ENCODE results near the gene DDX21. TPM values are rescaled to one million over a fixed set of nuclear protein-coding genes. Genes with fewer than 3 reads are reported as not detected.
"Not testable (repeated sequence)": the region's sequence is repeated elsewhere in the genome, so short reads cannot be mapped to it uniquely, and the experiment has no call there.

DDX21 gene
- total RNA-seq, 1 donor from 2014 or later, result 50.7 TPM

GRCh38 chr10:68988530-68989316 lies 32.8 kb downstream of the DDX21 start, which contains the start of gene KIFBP:
KIFBP (plus strand) TSS chr10:68988803; CDS start chr10:68988833, 30 bp downstream.
- DNase-seq, result peak; percentile 99

GRCh38 chr10:68989317-68989990 lies 33.5 kb downstream of the DDX21 start:
- DNase-seq, result no peak

- no peak for DNase-seq
These were observed 36.9 kb downstream of the DDX21 start for GRCh38 chr10:68992636-68993440.

GRCh38 chr10:68997211-68997610 lies 41.2 kb downstream of the DDX21 start:
- DNase-seq, result no peak

GRCh38 chr10:69004821-69005220 lies 48.9 kb downstream of the DDX21 start:
- DNase-seq, result no peak

- DNase-seq, result no peak
These were observed 49.9 kb downstream of the DDX21 start for GRCh38 chr10:69005704-69006485.

GRCh38 chr10:69007260-69007659 lies 51.3 kb downstream of the DDX21 start:
- DNase-seq, result no peak

GRCh38 chr10:69009360-69009759 lies 53.4 kb downstream of the DDX21 start:
- no peak for DNase-seq

- no peak for DNase-seq
These were observed 54.2 kb downstream of the DDX21 start for GRCh38 chr10:69010151-69010640.

- DNase-seq, result not testable (repeated sequence)
These were observed 56.8 kb downstream of the DDX21 start for GRCh38 chr10:69012778-69013177.

GRCh38 chr10:69014171-69014570 lies 58.2 kb downstream of the DDX21 start:
- DNase-seq, result no peak

GRCh38 chr10:69018613-69019012 lies 62.6 kb downstream of the DDX21 start:
- no peak for DNase-seq

GRCh38 chr10:69022611-69023010 lies 66.6 kb downstream of the DDX21 start:
- DNase-seq, result no peak

- DNase-seq, result no peak
These were observed 69.5 kb downstream of the DDX21 start for GRCh38 chr10:69025370-69025896.

- no peak for DNase-seq
These were observed 77.3 kb downstream of the DDX21 start for GRCh38 chr10:69033256-69033655.

Small RNA genes within 50 kb of the gene (small RNA-seq; reads per million reads assigned to genes)
- not detected for gene RNU6-571P (ENCODE audit: low replicate concordance)

Other genes starting within 250 kb of the DDX21 start
- 40.5 TPM for gene CCAR1, start 234.9 kb upstream of the DDX21 start, total RNA-seq
- 5.7 TPM for gene STOX1, start 128.6 kb upstream of the DDX21 start, total RNA-seq
- gene DDX50, start 54.9 kb upstream of the DDX21 start, total RNA-seq, result 41.7 TPM
- gene KIFBP, start 32.6 kb downstream of the DDX21 start, total RNA-seq, result 17.3 TPM
- 153 TPM for gene SRGN, start 131.9 kb downstream of the DDX21 start, total RNA-seq
- gene VPS26A, start 168.0 kb downstream of the DDX21 start, total RNA-seq, result 62.2 TPM
- 21.3 TPM for gene SUPV3L1, start 224.1 kb downstream of the DDX21 start, total RNA-seq